ENCODE measurements around the gene WDR13.

DNA sequence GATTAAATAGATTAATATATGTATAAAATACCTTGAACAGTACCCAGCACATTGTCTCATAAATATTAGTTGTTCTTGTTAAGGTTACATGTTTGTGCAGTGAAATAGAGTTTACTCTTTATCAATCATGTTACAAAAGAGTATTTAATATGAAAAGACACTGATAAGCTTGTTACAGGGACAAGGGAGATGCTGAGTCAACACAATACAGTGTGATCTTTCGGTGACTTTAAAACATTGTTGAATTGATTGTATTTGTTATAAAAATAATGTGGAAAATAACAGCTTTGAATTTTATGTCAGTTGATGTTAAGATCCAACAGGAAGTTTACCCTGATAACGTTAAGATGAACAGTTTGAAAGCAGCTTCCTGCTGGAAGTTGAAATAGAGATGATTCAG is 1.4 kb upstream of the WDR13 start:
- TF ChIP-seq POLR2A (IDR thresholded peaks at IDR 0.05; ENCODE audit: low read depth, low read length) = no peak
- TF ChIP-seq TAF1 (IDR thresholded peaks at IDR 0.05; ENCODE audit: low read depth, low read length) = no peak
- TF ChIP-seq POLR2AphosphoS5 (IDR thresholded peaks at IDR 0.05; ENCODE audit: low read depth, low read length) = no peak
- TF ChIP-seq POU2F2 (IDR thresholded peaks at IDR 0.05; ENCODE audit: low read depth, low read length) = no peak
- no peak for TF ChIP-seq SPI1 (IDR thresholded peaks at IDR 0.05; ENCODE audit: low read depth, low read length)
